GM18870 (cell line): ENCODE data around the gene ORMDL3.
"Not testable (repeated sequence)": the region's sequence is repeated elsewhere in the genome, so short reads cannot be mapped to it uniquely, and the experiment has no call there.

Experiments
- ATAC-seq: cut with Tn5 transposase; IDR thresholded peaks from one replicate; pipeline ENCODE4 v1.9.1; 2021; ENCODE audit warnings: moderate library complexity; ENCODE audit not compliant: unreplicated experiment

Gene ORMDL3

DNA sequence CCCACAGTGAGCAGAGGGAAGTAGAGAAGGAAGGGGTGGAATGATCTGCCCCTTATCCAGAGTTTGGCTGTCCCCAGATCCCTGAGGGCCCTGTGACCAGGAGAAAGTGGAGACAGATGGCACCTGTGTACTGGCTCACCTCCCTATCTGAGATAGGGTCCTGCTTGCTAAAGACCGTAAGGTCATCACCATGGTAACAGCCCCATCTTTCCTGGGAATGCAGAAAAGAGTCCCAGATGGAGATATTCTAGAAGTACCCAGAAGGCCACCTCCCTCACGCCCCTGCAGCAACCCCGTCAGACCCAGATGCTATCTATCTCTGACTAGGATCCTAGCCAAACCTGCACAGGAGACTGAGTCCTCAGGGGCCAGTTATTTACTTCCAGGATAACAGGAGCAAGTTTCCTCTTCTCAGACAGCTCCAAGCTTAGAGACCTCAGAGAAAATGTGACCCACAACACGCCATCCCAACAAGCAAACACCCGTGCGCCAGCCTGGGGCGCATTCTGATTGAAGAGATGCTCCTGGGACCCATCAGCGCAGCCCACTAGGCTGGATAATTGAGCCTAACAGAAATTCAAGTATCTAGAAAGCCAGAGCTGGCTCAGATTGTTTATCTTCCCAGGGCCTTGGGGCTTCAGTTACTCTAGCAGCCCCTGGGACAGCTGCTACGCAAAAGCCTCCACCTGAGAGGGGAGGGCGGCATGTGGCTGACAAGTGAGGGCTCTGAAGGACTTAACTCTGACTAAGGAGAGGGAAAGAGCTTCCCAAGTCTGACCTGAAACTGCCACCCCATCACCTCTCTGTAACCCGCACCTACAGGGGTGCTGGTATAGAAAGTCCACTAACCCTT lies 1.9 kb downstream of the ORMDL3 start:
- no peak for ATAC-seq

DNA sequence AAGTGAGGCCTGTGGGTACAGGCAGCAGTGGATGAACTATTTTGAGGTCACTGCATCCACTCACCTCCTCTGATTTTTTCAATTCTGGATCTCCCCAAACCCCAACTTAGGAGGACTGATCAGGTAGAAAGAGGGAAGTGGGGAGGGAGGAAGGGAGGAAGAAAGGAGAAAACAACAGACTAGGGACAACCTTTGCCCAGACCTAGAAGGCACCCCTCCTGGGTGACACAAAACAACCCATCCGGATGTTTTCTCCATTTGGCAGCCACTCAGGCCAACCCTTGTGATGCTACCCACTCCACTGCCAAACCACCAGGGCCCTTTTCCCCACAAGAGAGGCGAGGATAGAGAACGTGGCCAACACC lies 2.7 kb downstream of the ORMDL3 start:
- no peak for ATAC-seq

GRCh38 chr17:39923836-39924690 lies 3.3 kb downstream of the ORMDL3 start:
- ATAC-seq = no peak

DNA sequence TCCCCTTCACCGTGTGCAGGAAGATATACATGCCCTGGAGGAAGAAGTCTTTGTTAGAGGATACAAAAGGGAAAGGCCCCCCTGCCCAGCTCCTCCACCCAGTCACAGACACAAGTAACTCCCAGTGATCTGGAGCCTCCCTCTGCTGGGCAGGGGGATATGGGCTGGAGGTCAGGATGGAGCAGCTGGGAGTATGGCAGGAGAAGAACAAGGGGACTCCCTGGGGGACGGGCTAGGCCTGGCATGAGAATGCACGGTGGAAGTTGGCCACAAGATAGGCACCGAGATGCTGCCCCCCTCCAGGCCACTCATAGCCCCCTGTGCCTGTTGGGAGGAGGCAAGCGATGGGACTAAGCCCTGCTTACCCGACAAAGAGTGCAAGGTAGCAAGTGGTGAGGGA lies 4.2 kb downstream of the ORMDL3 start:
- no peak for ATAC-seq

GRCh38 chr17:39922006-39922405 lies 5.4 kb downstream of the ORMDL3 start:
- ATAC-seq = no peak

GRCh38 chr17:39921323-39921722 lies 6.1 kb downstream of the ORMDL3 start:
- ATAC-seq = no peak

GRCh38 chr17:39920218-39921210 lies 6.9 kb downstream of the ORMDL3 start:
- no peak for ATAC-seq

DNA sequence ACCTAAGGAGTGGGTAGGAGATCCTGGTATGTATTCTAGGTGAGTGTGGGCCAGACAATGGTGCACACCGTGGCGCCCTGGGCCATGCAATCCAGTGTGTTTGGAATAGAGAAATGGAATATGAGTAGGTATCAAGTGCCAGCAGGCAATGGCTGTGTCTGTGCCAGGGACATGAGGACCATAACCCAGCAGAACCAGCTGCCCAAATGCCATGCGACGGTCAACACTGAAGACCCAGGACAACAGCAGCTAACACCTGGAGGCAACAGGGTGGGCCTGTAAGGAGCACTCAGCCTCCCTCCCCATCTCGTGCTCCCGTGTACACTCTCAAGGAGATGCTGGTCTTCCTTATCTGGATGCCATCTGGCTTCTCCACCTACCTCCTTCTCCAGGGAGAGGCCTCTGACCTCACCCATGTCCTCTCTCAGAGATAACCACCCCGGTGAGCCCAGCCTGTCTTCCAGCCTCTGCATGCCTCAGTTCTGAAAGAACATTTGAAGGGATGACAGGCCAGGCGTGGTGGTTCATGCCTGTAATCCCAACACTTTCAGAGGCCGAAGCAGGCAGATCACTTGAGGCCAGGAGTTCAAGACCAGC lies 8.2 kb downstream of the ORMDL3 start:
- ATAC-seq = no peak

- no peak for ATAC-seq
Measured at GRCh38 chr17:39916918-39917317, 10.5 kb downstream of the ORMDL3 start.

GRCh38 chr17:39915559-39915958 lies 11.8 kb downstream of the ORMDL3 start:
- ATAC-seq = no peak

- no peak for ATAC-seq
Measured at GRCh38 chr17:39913989-39914388, 13.4 kb downstream of the ORMDL3 start.

- ATAC-seq = no peak
Measured at GRCh38 chr17:39908789-39909352, 18.5 kb downstream of the ORMDL3 start.

DNA sequence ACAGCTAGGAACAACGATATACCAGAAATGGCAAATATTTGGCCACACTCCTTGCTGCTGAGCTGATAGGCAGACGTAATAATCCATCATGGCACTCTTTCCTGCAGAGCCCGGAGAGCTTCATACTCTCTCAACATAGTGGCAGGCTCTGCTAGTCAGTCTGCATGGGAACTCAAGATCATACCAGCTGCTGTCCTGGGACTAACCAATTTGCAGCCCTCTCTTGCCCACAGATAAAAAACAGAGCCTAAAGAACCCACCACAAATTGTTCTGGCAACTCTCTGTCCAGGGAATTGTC lies 22.5 kb downstream of the ORMDL3 start:
- ATAC-seq = no peak

DNA sequence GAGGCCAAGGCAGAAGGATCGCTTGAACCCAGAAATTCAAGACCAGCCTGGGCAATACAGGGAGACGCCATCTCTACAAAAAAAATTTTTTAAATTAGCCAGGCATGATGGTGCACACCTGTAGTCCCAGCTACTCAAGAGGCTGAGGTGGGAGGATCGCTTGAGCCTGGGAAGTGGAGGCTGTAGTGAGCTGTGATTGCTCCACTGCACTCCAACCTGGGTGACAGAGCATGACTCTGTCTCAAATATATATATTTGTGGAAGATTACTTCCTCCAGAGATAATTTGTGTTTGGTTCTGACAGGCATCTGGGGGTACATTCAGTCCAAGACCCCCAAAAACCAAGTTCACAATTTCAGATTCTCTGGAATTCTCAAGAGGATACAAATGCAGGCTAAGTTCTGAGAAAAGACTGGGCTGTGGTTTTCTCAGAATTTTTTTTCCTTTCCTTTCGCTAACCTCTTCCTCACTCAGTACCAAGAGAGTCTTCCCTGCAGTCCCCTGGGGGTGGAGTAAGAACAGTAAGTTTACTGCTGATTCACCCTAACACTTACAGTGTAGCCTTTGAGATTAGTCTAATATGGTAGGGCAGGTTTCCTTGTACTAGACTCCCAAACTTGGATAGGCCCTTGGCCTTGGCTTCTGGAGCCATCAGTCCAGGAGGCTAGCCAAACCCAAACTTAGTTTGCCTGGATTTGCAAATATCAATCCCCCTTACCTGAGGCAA lies 24.1 kb downstream of the ORMDL3 start:
- ATAC-seq = no peak

DNA sequence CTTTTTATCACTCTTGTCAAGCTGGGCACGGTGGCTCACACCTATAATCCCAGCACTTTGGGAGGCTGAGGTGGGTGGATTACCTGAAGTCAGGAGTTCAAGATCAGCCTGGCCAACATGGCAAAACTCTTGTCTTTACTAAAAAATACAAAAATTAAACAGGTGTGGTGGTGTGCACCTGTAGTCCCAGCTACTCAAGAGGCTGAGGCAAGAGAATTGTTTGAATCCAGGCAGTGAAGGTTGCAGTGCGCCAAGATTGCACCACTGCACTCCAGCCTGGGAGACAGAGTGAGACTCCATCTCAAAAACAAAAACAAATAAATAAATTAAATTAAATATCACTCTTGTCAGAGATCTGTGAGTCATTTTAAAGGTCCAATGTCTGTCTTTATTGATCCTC lies 25.4 kb downstream of the ORMDL3 start:
- ATAC-seq = not testable (repeated sequence)

GRCh38 chr17:39899215-39899614 lies 28.2 kb downstream of the ORMDL3 start:
- no peak for ATAC-seq

GRCh38 chr17:39898088-39898487 lies 29.3 kb downstream of the ORMDL3 start:
- ATAC-seq = no peak

- ATAC-seq = no peak
Measured at GRCh38 chr17:39894681-39895376, 32.6 kb downstream of the ORMDL3 start.

DNA sequence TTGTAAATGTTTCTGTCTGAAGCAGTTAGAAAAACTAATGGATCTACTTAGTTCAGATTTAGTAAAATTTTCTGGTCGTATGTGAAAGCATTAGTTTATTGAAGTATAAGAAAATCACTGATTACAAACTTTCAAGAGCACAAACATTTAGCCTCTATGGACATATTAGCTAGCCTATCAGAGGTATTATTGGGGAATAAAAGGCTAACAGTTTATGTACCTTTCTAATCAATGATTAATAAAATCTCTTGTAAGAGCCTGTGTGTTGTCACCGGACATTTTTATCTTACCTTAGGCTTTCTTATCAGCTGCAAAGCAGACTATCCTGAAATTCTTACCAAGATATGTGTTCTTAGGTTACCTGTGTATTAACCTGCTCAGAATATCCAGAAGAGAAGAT lies 38.2 kb downstream of the ORMDL3 start:
- ATAC-seq = no peak
